ENCODE measurements around the gene C1QTNF7.

The C1QTNF7 gene

DNA sequence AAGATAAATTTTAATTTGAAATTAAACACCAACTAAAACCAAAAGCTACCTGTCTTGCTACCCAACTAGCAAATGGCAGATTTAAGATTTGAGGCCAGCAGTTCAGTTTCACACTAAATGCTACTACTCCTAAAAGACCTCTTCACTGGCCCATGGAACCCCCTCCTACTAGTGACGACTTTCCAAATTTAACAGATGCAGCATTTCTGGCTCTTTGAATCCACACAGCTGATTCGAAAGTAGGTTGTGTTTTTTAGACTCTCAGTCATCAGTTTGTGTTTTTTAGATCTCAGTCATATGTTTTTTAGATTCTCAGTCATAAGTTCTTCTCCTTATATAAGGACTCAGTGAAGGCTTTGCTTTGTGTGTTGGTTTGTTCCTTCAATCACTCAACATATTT lies 30.8 kb downstream of the C1QTNF7 start:
- no peak for DNase-seq

DNA sequence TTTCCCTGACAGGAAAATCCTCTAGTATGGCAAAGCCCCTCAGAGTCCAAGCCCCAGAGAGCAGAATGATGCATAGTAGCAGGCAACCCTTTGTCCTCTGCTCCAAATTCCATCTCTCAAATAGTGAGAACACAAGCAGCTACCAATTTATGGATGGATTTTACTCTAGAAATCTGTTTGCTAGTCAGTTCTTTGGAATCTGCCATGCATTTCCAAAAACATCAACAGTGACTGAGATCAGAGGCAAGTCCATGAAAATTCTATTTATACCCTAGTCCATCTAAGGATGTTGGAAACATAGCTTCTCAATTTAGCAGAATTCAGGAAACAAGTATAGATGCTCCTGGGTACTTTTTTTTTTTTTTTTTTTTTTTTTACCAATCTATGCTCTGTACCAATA lies 31.9 kb downstream of the C1QTNF7 start:
- no peak for DNase-seq

DNA sequence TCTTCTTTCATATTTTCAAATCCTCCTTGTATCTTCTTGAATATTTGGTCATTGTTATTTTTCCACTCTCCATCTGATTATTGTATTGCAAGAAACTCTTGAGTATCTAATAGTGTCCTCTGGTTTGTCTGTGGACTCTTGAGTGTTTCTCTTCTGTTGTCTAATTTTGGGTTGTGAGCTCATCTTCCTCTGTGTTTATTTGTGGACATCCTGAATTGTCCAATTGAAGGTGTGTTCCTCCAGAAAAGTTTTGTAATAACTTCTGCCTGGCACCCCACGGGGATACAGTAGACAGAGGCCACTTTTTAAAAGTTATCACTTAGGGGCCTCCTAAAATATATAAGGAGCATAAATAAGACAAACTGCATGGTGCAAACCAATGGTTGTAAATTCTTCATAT lies 38.8 kb downstream of the C1QTNF7 start:
- DNase-seq: no peak

DNA sequence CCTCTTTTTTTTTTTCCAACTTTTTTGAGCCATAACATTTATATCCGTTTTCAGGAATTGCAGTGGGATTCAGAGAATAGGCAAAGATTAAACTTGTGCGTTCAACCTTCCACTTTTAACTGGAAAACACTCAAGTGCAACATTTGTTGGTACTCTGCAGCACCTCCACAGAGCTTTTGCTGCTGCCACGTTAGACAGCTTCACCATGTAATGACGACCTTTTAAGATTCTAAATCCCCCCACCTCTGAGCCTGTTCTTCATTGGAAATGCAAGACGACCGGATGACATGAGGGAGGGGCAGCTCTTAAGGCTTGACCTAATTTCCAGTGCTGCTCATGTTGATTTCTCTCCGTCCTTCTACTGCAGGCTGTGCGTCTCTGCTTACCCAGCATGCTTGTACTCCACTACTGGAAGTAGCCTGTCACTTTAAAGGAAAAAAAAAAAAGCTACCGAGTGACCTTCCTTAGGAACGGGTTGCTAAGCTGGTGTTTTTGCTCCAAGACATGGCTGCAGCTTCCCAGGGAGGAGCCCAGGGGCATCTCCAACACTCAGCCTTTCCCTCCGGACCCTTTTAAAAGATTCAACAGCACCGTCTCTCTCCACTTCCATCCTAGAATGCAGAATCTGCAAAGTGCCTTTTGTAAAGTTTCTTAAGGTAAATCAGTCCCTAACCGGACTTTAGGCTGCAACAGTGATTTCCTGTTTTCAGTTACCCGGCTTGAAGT lies 41.7 kb downstream of the C1QTNF7 start, which contains the start of gene CC2D2A:
TSS of gene CC2D2A (plus strand) at position 481 of the 726 bp plus-strand sequence. CDS start 6,051 bp downstream, outside the sequence.
- DNase-seq: no peak

DNA sequence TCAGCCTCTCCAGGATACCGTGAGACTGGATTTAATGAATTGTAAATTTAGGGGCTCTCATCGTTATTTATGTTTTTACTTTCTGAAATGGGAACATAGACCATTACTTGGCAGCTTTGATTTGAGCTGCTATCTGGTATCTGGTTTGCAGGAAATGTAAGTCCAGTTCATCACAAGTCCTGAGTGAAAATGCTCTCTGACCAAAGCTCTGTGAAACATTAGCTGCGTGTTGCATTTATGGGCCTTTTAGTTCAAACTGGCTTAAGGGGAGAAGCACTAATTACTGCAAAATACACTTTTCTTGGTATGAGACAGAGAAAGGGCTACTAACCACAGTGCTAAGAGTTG lies 42.3 kb downstream of the C1QTNF7 start:
- no peak for DNase-seq

DNA sequence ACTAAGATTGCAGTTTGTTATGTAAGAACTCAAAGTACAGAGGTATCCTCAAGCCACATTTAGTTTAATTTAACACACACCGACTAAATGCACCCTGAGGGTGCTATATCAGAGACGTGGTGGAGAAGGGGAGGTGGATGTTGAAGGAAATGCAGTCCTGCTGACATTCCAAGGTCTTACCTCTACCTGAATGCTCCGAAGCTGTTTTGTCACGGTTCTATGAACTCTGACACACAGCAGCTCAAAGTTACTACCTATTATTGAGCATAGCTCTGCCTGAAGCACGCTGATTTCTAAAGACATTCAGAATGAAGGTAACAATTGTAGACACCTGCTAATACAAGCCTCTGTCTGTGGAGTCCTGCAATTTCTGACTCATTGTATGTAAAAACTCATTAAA lies 48.6 kb downstream of the C1QTNF7 start:
- DNase-seq: no peak

DNA sequence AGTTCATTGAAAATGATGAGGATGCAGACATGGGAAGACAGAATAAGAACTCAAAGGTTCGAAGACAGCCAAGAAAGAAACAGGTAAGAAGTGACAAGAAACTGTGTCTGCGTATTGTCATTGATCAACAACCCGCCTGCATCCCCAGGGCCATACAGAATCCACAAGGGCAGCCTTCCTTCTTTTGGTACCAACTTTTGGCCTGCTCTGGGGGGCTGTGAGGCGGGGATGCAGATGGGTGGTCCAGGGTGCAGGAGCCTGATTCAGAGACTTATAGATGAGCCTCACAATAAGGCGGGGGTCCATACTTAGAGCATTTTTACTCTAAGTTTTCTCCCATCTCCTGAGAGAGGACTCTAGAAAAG lies 50.9 kb downstream of the C1QTNF7 start:
- DNase-seq: no peak

DNA sequence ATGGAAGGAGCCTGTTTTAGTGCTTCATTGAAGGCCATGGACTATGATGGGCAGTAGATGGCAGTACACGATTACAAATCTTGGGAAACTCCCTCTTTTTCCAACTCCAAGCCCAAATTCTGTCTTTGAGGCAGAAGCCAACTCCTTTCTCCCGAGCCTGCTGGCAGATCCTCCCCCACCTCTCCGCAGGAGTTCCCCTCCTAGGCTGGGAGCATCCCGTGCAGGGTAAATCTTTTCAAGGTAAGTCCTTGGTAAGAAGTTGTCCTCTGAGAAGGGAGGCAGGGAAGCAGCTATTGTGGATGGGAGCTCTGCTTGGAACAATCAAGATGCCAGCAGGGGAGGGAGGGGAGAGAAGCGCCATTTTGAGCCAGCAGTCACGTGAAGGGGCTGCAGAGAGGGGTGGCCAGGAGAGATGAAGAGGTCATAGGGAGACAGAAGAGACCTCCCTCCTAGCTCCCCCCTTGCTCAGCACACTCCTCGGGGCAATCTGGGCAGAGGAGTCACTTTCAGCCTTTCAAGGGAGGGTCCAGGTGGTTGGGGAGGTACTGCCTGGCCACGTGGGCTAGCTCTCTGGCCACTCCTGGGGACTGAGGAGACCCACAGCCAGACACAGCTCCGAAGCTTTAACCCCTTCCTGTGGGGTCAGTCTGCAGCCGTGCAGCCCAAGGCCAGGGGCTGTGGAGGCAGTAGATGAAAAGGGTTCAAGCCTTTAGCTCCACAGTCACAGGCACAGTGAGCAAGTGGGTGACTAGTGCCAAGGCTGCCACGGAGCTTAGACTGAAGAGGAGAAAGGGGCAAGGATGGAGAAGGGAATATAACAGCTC lies 51.5 kb downstream of the C1QTNF7 start:
- DNase-seq: no peak

DNA sequence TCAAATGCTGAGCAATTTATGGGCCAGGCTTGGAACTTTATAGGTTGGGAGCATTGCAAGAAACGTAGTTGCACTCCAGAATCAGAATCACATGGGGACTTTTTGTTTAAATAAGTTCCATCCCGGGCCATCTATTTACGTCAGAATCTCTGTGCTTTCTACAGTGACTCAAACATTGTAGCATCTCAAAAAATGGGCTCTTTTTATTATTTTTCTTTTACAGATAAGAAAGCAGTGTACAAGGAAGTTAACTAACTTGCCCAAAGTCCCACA lies 52.0 kb downstream of the C1QTNF7 start:
- DNase-seq: no peak

DNA sequence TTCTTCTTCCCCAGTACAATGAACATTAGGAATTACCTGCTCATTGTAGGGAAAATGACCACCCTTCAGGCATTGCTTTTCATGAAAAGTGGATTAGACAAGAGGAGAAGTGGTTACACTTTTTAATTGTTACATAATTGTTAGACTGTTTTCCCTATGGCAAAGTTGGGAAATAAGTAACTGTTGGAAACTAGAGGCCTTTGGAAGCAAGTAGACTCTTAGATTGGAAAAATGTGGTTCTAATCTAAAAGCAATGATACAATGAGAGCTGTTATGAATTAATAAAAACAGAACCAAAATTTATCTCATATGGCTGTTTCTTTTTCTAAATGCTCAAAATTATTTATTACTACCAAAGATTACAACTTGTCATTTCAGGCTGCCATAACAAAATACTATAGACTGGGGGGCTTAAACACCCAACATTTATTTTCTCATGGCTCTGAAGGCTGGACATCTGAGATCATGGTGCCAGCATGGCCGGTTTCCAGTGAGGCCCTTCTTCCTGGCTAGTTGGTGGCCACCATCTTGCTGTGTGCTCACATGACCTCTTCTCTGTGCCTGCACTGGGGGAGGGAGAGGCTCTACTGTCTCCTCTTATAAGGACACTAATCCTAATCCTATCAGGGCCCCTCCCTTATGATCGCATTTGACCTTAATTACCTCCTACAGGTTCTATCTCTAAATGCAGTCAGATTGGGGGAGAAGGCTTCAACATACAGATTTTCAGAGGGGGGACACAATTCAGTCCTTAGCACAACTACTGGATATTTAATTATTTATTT lies 54.3 kb downstream of the C1QTNF7 start:
- DNase-seq: no peak

DNA sequence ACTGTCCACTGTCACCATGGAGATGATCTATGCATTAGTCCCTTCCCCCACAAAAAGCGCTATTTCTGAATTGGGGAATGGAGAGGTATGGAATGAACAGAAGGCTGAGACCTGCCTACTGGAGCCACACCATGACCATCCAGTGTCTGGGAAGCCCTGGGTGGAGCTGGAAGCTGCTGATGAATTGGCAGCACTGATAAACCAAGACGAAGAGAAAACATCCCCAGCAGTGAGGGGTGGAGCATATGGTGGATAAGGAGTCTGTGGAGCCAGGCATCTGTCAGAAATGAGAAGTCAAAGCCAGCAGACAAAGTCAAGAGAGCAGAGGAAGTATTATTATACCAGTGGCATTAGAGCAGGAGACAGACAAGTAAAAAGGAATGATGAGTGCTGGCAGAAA lies 55.0 kb downstream of the C1QTNF7 start:
- DNase-seq: no peak

DNA sequence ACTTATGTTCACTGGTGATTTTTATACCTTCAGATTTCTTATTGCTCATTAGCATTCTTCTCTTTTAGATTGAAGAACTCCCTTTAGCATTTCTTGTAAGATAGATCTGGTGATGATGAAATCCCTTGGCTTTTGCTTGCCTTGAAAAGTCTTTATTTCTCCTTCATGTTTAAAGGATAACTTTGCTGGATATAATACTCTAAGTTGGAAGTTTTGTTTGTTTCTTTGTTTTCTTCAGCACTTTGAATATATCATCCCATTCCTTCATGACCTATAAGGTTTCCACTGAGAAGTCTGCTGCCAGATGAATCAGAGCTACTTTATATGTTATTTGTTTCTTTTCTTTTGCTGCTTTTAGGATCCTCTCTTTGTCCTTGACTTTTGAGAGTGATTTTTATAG lies 60.3 kb downstream of the C1QTNF7 start:
- no peak for DNase-seq

DNA sequence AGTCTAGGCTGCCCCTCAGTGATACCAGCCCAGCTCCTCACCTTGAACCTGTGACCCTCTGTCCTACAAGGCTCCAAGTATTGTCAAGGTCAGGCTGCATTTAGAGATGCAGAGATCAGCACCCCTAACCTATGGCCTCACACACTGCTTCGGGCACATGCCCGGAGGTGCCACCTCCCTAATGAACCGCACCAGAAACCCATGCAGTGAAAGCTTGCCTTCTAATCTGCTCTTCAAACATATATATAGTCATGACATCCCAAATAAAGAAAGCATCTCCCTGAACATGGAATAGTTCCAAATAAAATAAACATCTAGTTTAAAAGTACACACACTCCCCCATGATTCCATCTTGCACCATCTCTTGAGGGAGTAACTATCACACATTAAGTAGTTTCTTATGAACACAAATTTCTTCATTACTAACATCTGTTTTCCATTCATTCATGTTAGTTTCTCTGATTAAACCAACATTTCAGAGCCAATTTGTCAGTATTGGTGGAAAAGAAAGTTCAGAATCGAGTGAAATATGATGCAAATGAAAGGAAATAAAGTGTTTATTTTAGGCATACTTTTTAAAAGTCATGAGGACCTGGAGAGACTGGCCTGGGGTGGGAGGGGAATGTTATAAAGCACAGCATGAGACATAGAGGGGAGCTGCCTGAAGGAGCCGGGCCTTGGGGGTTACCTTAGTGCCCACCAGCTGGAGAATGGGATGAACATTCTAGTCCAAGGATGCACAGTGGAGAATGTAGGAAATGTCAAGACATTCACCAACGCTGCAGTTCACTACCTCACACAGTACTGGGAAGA lies 61.0 kb downstream of the C1QTNF7 start:
- no peak for DNase-seq

DNA sequence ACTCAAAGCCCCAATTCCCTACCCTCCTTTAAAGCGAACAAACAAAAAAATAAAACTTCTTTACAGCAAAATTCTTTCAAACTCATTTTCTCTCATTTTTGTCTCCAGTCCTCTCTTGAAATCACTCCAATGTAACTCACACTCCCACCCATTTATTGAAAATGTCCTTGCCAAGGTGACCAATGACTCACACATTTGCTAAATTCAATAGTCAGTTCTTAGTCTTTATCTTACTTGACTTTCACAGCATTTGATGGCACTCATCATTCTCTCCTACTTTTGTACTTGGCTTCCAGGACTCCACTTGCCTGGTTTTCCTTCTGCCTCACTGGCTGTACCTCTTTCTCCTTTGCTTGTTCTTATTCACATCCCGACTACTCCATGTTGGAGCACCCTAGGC lies 61.7 kb downstream of the C1QTNF7 start:
- no peak for DNase-seq

DNA sequence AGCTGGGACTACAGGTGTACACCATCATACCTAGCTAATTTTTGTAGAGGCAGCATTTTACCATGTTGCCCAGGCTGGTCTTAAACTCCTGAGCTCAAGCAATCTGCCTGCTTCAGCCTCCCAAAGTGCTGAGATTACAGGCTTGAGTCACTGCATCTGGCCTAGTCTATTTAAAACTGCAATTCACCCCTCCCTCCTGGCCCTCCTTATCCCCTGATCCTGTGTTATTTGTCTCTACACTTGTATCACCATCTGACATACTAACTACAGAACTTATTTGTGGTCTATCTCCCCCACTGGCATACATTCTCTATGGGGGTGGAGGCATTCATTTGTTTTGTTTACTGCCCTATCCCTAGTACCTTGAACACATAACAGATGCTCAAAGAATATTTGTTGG lies 65.6 kb downstream of the C1QTNF7 start:
- no peak for DNase-seq

DNA sequence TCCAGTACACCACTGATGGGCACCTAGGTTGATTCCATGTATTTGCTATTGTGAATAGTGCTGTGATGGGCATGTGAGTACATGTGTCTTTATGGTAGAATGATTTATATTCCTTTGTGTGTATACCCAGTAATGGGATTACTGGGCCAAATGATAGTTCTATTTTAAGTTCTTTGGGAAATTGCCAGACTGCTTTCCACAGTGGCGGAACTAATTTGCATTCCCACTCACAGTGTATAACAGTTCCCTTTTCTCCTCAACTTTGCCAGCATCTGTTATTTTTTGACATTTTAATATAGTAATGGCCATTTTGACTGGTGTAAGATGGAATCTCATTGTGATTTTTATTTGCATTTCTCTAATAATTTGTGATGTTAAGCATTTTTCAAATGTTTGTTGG lies 67.8 kb downstream of the C1QTNF7 start:
- DNase-seq: no peak

Data from activated T-cell treated with anti-CD3 and anti-CD28 coated beads, Interleukin-2, amount 50 U/mL, for 1 hour (primary cell).